Measurements from ENCODE around the gene TMEM245.

Gene TMEM245

GRCh38 chr9:109100543-109101201 is 19.1 kb downstream of the TMEM245 start:
- DNase-seq (ENCODE audit: low read depth) = no peak

- no peak for DNase-seq (ENCODE audit: low read depth)
Measured at GRCh38 chr9:109098960-109099308, 20.8 kb downstream of the TMEM245 start.

DNA sequence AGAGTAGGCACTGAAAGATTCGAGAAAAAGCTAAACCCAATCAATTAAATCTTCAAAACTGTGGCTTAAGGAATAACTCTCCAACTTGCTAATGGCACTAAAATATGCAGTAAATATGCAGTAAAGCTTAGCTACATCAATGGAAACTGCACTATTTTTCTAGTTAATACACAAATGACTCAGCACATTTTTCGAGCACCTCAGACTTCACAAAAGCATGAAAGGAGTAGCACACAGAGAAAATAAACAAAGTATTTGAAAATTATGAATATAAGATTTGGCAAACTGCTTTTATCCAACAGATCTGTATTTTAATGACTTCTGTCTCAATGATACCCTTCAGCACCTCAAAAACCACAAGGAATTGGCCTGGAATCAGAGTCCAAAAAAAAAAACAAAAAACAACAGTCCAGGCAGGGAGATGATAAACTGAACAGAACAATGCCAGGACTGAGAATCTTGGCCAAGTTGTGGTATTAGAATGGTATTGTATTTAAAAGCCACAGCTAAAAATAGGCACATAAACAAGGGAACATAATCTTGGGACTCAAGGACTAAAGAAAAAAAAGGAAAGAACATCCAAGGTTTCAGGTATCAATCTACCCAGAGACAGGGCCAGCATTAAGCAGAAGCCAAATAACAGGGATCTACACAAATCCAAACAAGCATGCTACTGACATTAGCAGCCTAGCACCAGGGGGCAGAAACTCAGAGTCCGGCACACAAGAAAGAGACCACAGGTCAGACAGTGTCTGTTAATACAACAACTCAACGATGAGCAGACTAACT is 21.4 kb downstream of the TMEM245 start:
- no peak for DNase-seq (ENCODE audit: low read depth)

GRCh38 chr9:109097146-109097545 is 22.6 kb downstream of the TMEM245 start:
- no peak for DNase-seq (ENCODE audit: low read depth)

- DNase-seq (ENCODE audit: low read depth) = no peak
Measured at GRCh38 chr9:109095321-109095720, 24.4 kb downstream of the TMEM245 start.

- no peak for DNase-seq (ENCODE audit: low read depth)
Measured at GRCh38 chr9:109094268-109094667, 25.5 kb downstream of the TMEM245 start.

DNA sequence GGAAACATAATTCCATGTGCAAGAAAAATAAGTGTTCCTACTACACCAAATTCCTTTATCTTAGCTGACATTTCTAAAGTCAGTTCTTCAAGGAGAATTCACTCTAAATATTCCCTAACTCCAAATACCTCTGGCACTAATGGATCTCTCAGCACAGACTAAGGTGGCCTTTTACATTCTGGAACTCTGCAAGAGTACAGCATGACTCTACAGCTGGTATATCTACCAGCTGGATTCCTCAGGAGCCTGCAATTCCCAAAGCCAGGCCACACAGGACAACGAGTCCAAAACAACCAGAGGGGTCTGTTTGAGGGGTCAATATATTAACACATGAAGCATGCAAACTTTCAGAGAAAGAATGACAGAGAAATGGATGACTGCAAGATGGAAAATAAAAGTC is 27.2 kb downstream of the TMEM245 start:
- no peak for DNase-seq (ENCODE audit: low read depth)

DNA sequence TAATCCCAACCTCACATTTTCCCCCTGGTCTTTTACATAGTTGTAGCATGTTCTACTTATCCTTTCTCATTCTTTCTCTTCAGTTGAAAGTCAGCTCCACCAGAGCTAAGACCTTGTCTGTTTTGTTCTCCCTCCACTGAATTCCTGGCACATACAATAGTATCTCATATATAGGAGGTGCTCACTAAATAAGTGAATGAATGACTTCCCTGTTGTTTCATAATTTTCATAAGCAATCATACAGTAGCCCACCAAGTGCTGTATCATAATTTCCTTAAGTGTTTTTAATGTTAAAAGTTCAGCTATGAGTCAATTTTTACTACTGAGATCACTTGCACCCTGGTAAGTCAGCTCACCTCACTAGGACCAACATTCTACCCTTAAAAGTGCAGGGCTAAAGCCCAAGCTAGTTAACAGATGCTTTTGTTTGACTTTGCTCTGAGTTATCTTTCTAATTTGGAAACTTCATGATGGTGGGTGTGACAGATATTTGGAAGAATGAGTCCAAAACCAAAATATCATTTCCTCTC is 27.6 kb downstream of the TMEM245 start:
- DNase-seq (ENCODE audit: low read depth) = no peak

DNA sequence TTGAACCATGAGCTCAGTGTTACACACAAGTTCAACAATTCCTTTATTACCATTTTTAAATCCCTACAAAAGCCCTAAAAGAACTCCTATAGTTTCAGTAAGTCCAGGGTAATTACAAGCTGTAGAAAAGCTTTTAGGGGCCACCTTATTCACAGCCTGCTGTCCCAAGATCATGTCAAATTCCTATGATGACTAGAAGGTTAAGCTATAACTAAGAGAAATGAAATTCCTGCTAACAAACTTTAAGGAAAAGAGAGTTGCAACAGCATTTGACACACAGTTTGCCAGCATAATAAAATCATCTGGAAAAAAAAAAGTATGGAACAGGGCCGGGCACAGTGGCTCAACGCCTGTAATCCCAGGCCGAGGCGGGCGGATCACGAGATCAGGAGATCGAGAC is 31.5 kb downstream of the TMEM245 start:
- DNase-seq (ENCODE audit: low read depth) = no peak

- no peak for DNase-seq (ENCODE audit: low read depth)
Measured at GRCh38 chr9:109087795-109088194, 32.0 kb downstream of the TMEM245 start.

DNA sequence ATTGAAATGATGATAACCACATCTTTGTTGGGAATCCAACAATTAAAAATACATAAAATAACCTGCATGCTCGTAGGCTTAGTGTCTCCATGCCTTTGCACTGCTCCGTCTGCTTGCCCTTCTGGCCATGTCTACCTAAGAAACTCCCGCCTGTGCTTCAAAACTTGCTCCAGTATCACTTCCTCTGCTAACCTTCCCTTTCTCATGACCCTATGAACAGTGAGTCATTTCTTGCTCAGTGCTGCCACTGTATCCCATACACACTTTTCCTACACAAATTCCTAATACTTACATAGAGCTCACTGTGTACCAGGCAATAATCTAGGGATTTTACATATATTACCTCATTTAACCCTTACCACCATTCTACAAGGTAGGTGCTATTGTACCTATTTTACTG is 33.5 kb downstream of the TMEM245 start:
- DNase-seq (ENCODE audit: low read depth) = no peak

GRCh38 chr9:109085510-109085909 is 34.2 kb downstream of the TMEM245 start:
- DNase-seq (ENCODE audit: low read depth) = no peak

DNA sequence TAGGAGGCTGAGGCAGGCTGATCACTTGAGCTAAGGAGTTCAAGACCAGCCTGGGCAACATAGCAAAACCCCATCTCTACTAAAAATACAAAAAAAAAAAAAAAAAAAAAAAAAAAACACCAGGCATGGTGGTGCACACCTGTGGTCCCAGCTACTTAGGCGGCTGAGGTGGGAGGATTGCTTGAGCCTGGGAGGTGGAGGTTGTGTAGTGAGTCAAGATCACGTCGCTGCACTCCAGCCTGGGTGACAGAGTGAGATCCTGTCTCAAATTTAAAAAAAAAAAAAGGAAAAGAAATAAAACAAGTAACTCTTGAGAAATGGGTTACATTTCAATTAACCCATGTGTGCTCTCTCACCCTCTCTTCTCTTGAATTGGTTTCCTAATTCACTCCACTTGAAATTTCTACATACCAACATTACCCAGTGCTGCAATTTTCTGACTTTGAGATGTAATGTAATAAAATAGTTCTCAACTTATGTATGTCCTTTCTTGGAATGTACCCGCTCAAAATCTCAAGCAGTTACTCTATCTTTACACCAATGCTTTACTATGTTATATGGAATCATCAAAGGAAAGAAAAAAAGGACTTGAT is 35.8 kb downstream of the TMEM245 start:
- no peak for DNase-seq (ENCODE audit: low read depth)

DNA sequence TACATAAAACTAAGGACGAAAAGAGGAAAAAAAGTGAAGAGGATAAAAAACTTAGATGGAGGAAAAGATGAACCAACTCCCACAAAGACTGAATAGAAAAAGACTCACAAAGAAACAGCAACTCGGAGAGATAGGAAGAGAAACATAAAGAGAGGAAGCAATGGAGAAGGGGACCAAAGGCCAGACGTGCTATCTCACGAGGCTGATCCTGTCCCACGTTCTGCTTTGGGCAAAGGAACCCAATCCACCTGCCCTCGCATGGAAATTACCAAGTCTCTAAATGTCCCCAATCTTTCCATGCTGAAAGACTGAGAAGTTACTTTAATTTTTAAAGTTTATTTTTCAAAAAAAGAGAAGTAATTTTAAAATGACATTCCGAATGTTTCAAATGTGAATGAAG is 36.6 kb downstream of the TMEM245 start:
- no peak for DNase-seq (ENCODE audit: low read depth)

DNA sequence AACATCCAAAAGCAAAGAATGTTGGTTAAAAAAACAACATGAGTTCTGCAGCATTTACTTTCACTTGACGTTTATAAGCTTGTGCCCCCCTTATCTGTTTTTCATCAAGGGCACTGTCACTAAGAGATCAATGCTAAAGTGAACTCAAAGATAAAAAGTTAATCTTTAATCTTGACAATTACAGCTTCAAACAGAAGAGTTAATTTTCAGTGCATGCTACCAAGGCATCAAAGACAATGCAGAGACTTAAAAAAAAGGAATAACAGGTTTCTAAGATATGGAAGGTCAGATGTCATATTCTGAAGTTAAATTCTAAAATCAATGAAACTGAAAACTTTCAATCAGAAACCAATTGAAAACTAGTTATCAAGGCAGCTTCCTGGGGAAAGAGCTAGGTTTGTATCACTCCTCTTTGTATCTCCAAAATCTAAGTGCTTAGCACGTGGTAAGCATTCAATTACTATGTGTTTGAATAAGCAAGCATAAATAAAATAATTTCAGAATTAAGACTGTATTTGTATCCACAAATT is 37.6 kb downstream of the TMEM245 start:
- no peak for DNase-seq (ENCODE audit: low read depth)

DNA sequence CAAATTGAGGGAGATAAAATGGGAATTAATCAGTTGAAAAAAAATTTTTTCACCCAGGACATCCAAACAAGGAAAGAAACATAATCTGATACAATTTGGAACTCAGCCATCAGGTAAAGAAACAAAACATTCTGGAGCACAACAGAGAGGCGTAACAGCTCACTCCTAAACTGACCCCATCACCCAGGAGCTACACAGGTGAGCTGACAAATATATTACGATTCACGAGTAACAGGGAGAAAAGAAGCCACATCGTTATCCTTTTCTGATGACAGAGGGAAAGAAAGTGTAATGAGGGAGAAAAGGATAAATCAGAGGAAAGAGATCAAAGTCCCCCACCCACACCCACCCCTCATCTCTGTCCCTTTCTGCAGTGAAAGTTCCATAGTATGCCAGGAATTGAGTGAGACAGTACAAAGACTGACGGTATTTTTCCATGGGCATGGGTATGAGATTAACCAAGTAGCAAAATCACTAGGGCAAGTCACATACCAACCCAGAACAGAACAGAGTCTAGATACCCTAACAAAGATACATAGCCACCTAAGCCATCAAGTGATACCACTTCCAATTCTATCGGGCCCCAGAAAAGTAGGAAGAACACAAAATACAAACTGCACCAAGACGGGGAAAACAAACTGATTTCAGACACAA is 45.4 kb downstream of the TMEM245 start:
- DNase-seq (ENCODE audit: low read depth) = no peak

DNA sequence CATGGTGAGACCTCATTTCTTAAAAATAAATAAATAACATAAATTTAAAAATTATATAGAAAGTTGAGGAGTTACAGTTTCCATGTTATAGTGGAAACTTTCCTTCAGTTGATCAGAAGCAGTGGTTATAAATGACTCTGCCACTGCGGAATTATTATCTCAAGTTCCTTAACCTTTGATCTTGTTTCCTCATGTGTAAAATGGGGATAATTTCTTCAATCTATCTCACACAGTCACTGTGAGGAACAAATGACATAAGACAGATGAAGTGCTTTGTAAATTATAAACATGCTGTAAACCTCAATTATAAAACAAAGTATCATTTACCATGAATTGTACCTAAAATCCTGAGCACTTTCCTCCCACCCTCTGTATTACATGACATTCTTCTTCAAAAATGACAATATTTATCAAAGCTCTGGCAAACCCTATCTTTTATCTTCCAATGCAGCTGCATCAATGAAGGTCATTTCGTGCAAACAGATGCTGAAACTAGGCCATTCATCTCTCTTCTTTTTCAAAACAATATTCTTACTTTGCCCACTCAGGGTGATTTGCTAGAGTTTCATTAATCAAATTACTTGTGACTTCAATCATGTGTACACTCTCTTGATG is 46.8 kb downstream of the TMEM245 start:
- DNase-seq (ENCODE audit: low read depth) = no peak

DNA sequence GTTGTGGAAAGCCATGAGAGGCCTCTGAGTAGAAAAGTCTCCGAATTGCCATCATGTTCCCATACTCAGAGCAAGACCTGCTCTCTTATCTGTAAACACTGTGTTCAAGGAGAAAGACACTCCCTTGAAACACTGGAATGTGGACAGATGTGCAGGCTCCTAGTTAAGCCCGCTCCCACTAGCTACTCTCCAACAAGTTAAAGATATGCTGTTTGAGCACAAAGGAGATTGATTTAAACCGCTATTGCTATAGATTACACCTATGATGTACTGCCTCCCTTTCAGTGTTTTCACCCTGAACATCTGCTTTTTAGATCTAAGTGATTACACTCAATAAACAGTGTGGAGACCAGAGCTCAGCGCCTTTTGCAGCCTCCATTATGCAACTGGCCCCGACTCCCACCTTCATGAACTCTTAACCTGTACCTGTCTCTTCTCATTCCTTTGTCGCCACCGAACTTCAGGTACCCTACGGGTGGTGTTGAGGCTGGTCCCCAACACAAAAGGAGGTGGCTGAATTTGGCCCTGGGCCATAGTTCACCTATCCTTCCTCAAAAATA is 47.5 kb downstream of the TMEM245 start:
- no peak for DNase-seq (ENCODE audit: low read depth)

- DNase-seq (ENCODE audit: low read depth) = no peak
Measured at GRCh38 chr9:109068764-109069163, 51.0 kb downstream of the TMEM245 start.

GRCh38 chr9:109064963-109065702 is 54.6 kb downstream of the TMEM245 start:
- no peak for DNase-seq (ENCODE audit: low read depth)

DNA sequence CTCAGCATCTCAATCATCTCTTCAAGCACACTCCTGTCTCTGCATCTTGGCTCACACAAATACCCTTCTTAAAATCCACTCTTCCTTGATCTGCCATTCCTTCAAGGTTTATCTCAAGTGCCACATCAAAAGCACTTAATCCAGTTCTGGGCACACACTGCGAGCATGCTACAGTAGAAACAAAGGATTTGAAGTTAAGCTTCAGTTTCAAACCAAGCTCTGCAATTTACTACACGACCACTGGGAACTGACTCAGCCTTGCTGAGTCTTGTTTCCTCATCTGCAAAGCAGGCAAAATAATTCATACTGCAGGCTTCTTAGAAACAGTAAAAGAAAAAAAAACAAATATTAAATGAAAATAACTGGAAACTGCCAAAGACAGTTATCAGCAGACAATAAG is 56.0 kb downstream of the TMEM245 start:
- no peak for DNase-seq (ENCODE audit: low read depth)
